GM12865 (cell line): Measurements from ENCODE around the gene ABHD17C.

Experiments used
- DNase-seq: peaks from one replicate; pipeline ENCODE4 v3.0.0; 2010; ENCODE audit warnings: low read depth
- H3K4me3 ChIP-seq: 2 replicates; pipeline ENCODE4 v1.5.1; 2011; ENCODE audit warnings: mild to moderate bottlenecking, low read depth, low read length, control low read depth
- CTCF ChIP-seq: IDR thresholded peaks from 2 replicates; pipeline ENCODE4 v1.5.1; 2011; ENCODE audit warnings: low read length, control low read depth, low read depth, inconsistent platforms; ENCODE audit not compliant: insufficient read depth; ENCODE audit errors: missing control alignments

ABHD17C gene

GRCh38 chr15:80774486-80774885 lies 79.4 kb downstream of the ABHD17C start:
- no peak overlapping the region for H3K4me3 ChIP-seq
- TF ChIP-seq CTCF: no peak
- no peak for DNase-seq

DNA sequence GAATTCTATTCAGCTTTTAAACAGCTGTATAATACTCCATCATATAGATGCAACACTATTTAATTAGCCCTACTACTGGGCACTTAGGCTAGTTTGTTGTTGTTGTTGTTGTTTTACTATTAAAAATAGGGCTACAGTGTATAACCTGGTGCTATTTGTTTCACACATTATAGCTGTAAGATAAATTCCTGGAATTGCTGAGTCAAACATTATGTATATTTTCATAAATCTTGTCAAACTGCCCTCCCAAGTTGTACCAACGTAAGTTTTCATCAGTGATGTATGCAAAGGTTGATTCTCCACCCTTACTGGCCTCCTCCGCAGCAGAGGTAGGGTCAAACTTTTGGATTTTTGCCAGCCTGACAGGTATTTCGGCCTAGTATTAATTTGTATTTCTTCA lies 80.2 kb downstream of the ABHD17C start:
- no peak for TF ChIP-seq CTCF
- H3K4me3 ChIP-seq: no peak overlapping the region
- no peak for DNase-seq

DNA sequence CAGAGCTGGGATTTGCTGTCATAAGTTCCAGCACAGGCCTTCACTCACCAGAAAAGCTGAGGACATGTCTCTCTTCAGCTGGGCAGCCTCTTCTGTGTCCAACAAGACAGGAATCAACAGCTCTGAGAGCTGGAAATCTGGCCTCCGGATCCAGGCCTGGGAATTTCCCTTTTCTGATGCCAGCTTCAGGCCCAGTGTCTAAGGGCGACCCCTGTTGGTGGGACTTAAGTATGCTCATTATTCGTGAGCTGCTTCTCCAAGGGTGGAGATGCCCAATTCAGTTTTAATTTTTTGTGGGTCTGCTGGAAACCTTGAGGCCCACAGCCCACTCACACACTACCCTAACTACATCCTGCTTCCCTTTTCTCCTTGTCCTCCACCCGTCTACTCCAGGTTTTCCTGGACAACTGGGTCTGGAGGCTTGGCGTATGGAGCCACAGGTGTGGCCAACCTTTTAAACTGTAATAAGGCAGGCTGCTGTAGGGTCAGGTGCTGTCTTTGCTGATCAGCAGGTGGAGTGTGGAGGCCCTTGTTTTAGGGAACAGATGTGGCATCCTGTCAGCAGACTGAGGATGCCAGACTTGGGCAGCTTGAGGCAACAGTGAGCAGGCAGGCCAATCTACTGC lies 81.4 kb downstream of the ABHD17C start:
- peak; percentile 86 for TF ChIP-seq CTCF
- DNase-seq: peak; percentile 73
- no peak overlapping the region for H3K4me3 ChIP-seq

- no peak overlapping the region for H3K4me3 ChIP-seq
- DNase-seq: no peak
- TF ChIP-seq CTCF: no peak
Measured at GRCh38 chr15:80777137-80777536, 82.0 kb downstream of the ABHD17C start.

GRCh38 chr15:80777826-80778620 lies 82.9 kb downstream of the ABHD17C start:
- DNase-seq: no peak

GRCh38 chr15:80778621-80778963 lies 83.5 kb downstream of the ABHD17C start:
- no peak overlapping the region for H3K4me3 ChIP-seq
- TF ChIP-seq CTCF: no peak
- DNase-seq: no peak

More at GRCh38 chr15:80777826-80778620, 82.9 kb downstream of the ABHD17C start:
- no peak for TF ChIP-seq CTCF
- H3K4me3 ChIP-seq: no peak overlapping the region
